T-helper 17 cell (primary cell): ENCODE results near the gene CEP170B. TPM values are rescaled to one million over a fixed set of nuclear protein-coding genes. Genes with fewer than 3 reads are reported as not detected.
"Not testable (repeated sequence)": the region's sequence is repeated elsewhere in the genome, so short reads cannot be mapped to it uniquely, and the experiment has no call there.

Experiments used
- ATAC-seq: fragments of 150-1000 bp; cut with Tn5 transposase; 2 replicates; pipeline ENCODE4 v1.10.0; 2021; ENCODE audit warnings: mild to moderate bottlenecking, moderate library complexity
- DNase-seq, 3 donors: peaks; one replicate each; pipeline versions ENCODE4 v3.0.0 to v3.0.0-alpha.2; 2020 to 2021
- H3K9me3 ChIP-seq: one replicate; pipeline ENCODE4 v1.7.0; 2013; ENCODE audit warnings: low read length, mild to moderate bottlenecking; ENCODE audit not compliant: control insufficient read depth, poor library complexity, severe bottlenecking
- H3K27ac Mint-ChIP-seq: one replicate; pipeline ENCODE4 v1.8.0; 2022; ENCODE audit warnings: mild to moderate bottlenecking, moderate library complexity, mixed read lengths
- H3K27me3 Mint-ChIP-seq: one replicate; pipeline ENCODE4 v1.8.0; 2022; ENCODE audit warnings: mixed read lengths
- H3K36me3 Mint-ChIP-seq: one replicate; pipeline ENCODE4 v1.8.0; 2022; ENCODE audit warnings: low read depth, mixed read lengths
- H3K4me1 Mint-ChIP-seq: one replicate; pipeline ENCODE4 v1.8.0; 2022; ENCODE audit warnings: mild to moderate bottlenecking, mixed read lengths
- H3K4me3 Mint-ChIP-seq: one replicate; pipeline ENCODE4 v1.8.0; 2022; ENCODE audit warnings: mild to moderate bottlenecking, moderate library complexity, mixed read lengths
- total RNA-seq, 4 donors: library from RNA in 2 of 4; stranded (reverse) in 2 of 4; gene quantifications; one replicate each; pipeline ENCODE4 v1.2.3 and lab custom pipeline; 2022 to 2026

CEP170B gene
- total RNA-seq, 2 donors from 2014 or later, result 7.0 to 7.7 TPM

DNA sequence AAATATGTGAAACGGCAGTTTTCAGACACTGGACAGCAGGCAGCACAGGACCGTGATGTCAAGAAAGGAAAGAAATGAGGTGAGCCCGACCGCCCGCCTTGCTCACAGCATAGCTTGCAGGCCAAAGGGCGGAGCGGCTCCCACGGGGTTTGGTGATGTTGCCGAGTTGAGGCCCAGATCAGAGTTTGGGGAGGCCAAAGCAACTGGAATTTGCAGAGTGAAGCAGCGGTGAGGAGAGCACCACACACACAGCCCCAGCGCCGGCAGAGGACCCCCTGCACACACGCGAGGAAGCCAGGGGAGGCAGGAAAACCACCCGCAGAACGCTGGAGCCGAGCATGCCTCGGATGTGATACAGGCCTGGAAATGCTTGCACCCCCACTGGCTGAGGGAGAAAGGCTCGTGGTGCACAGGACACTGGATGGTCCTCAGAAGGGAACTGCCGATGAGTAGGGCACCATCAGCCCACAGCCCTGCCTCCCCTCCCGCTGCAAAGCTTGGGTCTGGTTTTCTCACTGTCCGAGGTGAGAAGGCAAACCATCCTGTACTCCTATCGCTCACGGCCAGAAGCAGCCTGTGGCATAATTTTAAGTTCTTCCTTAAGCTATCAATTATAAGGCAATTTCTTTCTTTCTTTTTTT is 33.9 kb downstream of the CEP170B start:
- ATAC-seq (no peak), DNase-seq (no peak)
- peaks cover 10% of the 10 kb centered on the region for H3K4me1 Mint-ChIP-seq
- no peaks in the 10 kb centered on the region for H3K9me3 ChIP-seq
- H3K4me3 Mint-ChIP-seq, result no peak overlapping the region
- H3K27ac Mint-ChIP-seq, result no peak overlapping the region
- H3K36me3 Mint-ChIP-seq, result peaks cover 4% of the 10 kb centered on the region
- H3K27me3 Mint-ChIP-seq, result peaks cover 15% of the 10 kb centered on the region

- Mint-ChIP-seq H3K27ac (no peak overlapping the region), H3K36me3 (peaks cover 6% of the 10 kb centered on the region), H3K4me1 (peaks cover 10% of the 10 kb centered on the region), H3K27me3 (peaks cover 23% of the 10 kb centered on the region), H3K4me3 (no peak overlapping the region)
- ATAC-seq (no peak), DNase-seq (no peak)
- no peaks in the 10 kb centered on the region for H3K9me3 ChIP-seq
Observed at GRCh38 chr14:104899781-104900180, 34.7 kb downstream of the CEP170B start.

DNA sequence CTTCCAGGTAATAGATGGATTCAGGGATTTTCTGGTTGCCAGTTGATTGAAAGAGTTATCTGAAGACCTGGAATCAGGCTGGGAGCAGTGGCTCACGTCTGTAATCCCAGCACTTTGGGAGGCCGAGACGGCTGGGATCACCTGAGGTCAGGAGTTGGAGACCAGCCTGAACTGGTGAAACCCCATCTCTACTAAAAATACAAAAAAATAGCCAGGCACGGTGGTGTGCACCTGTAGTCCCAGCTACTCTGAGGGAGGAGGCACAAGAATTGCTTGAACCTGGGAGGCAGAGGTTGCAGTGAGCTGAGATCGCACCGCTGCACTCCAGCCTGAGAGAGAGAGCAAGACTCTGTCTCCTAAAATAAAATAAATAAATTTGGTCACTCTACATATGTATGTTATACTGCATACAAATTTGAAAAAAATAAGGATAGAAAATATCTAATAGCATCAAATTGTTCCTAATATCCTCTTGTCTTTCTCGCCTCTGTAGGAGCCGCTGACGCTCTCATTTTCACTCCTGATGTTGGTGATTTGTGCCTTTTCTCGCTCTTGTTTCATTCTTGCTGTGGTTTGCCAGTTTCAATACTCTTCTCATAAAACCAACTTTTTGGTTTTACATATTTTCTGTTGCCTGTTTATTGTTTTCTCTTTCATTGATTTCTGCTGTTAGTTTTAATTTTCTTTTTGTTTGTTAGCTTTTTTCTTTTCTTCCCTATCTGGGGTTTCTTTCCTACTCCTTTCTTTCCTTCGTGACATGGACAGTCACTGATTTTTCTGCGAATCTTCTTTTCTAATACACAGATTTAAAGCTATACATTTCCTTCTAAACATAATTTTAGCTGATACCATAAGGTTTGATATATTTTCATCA is 35.8 kb downstream of the CEP170B start:
- no peak for DNase-seq
- peaks cover 25% of the 10 kb centered on the region for H3K27me3 Mint-ChIP-seq
- H3K27ac Mint-ChIP-seq, result no peak overlapping the region
- ATAC-seq, result no peak
- no peaks in the 10 kb centered on the region for H3K9me3 ChIP-seq
- H3K36me3 Mint-ChIP-seq, result peaks cover 6% of the 10 kb centered on the region
- no peak overlapping the region for H3K4me3 Mint-ChIP-seq
- H3K4me1 Mint-ChIP-seq, result peaks cover 10% of the 10 kb centered on the region

- H3K4me3 Mint-ChIP-seq, result no peak overlapping the region
- H3K4me1 Mint-ChIP-seq, result peaks cover 10% of the 10 kb centered on the region
- H3K9me3 ChIP-seq, result no peaks in the 10 kb centered on the region
- H3K27ac Mint-ChIP-seq, result peak overlapping the region; percentile 67
- H3K27me3 Mint-ChIP-seq, result peaks cover 44% of the 10 kb centered on the region
- ATAC-seq, result no peak
- H3K36me3 Mint-ChIP-seq, result peaks cover 8% of the 10 kb centered on the region
- DNase-seq, result no peak
Observed at GRCh38 chr14:104903990-104904389, 38.9 kb downstream of the CEP170B start.

DNA sequence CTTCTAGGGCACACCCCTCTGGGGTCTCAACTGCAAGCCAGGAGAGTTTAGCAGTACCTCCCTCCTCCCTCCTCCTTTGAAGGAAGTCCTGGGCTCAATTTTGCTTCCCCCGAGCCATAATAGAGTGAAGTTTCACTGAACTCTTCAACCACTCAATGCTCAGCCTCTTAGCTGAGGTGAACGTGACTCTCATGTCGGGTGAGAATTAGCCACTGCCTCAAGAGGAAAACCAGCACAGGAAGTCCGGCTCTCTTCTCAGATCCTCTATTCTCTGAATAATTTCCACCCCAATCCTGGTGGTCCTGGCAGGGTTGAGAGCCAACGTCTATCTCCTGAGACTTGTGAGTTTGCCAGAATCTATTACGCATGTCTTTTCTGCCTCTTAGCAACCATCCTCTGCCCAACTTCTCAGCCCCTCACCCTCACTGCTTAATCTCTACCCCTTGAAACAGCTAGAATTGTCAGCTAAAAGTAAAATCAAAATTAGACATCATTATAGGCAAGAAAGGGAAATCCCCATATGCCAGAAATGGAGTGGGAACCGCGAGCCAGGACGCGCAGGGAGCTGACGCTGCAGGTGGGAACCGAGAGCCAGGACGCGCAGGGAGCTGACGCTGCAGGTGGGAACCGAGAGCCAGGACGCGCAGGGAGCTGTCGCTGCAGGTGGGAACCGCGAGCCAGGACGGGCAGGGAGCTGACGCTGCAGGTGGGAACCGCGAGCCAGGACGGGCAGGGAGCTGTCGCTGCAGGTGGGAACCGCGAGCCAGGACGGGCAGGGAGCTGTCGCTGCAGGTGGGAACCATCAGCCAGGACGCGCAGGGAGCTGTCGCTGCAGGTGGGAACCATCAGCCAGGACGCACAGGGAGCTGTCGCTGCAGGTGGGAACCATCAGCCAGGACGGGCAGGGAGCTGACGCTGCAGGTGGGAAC is 39.8 kb downstream of the CEP170B start:
- not testable (repeated sequence) for H3K4me1 Mint-ChIP-seq, H3K36me3 Mint-ChIP-seq, H3K4me3 Mint-ChIP-seq, H3K27ac Mint-ChIP-seq, ATAC-seq, H3K9me3 ChIP-seq, DNase-seq
- H3K27me3 Mint-ChIP-seq, result peaks cover 50% of the 10 kb centered on the region

DNA sequence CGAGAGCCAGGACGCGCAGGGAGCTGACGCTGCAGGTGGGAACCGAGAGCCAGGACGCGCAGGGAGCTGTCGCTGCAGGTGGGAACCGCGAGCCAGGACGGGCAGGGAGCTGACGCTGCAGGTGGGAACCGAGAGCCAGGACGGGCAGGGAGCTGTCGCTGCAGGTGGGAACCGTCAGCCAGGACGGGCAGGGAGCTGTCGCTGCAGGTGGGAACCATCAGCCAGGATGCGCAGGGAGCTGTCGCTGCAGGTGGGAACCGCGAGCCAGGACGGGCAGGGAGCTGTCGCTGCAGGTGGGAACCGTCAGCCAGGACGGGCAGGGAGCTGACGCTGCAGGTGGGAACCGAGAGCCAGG is 40.5 kb downstream of the CEP170B start:
- H3K4me1 Mint-ChIP-seq, H3K36me3 Mint-ChIP-seq, H3K9me3 ChIP-seq, ATAC-seq, DNase-seq, H3K27ac Mint-ChIP-seq, H3K4me3 Mint-ChIP-seq: not testable (repeated sequence)
- peaks cover 56% of the 10 kb centered on the region for H3K27me3 Mint-ChIP-seq

GRCh38 chr14:104908303-104908702 is 43.2 kb downstream of the CEP170B start:
- Mint-ChIP-seq H3K27me3 (peaks cover 55% of the 10 kb centered on the region), H3K4me3 (no peak overlapping the region), H3K27ac (no peak overlapping the region), H3K36me3 (peaks cover 7% of the 10 kb centered on the region), H3K4me1 (peaks cover under 1% of the 10 kb centered on the region)
- H3K9me3 ChIP-seq, result peaks cover 5% of the 10 kb centered on the region
- no peak for DNase-seq
- no peak for ATAC-seq

DNA sequence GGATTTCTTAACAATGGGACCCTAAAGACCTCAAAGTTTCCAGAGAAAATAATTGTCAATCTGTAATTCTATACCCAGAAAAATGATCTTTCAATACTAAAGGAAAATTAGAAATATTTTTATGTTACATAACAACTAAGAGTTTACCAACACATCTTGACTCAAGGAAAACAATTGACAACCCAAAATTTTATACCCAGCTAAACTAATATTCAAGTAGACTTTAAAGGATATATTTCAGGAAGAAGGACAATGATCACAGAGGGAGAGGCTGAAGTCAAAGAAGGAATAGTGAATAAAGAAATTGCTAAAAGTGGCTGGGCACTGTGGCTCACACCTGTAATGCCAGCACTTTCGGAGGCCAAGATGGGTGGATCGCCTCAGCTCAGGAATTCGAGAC is 47.0 kb downstream of the CEP170B start:
- Mint-ChIP-seq H3K36me3 (peaks cover 2% of the 10 kb centered on the region), H3K4me3 (no peak overlapping the region)
- no peak for ATAC-seq

DNA sequence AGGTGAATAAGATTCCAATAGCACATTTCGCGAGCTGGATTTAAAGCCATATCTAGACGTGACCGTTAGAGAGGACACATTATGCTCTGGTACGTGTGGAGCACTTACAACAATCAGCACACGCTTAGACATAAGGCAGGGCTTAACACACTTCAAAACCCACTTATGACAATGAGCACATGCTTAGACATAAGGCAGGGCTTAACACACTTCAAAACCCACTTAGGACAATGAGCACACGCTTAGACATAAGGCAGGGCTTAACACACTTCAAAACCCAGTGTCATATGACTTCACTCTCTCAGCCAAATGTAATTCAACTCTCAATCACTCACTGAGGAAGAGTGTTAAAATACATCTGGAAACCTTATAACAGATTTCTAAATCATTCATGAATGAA is 48.4 kb downstream of the CEP170B start:
- peaks cover 5% of the 10 kb centered on the region for H3K9me3 ChIP-seq
- Mint-ChIP-seq H3K36me3 (no peaks in the 10 kb centered on the region), H3K27ac (no peak overlapping the region), H3K4me3 (no peak overlapping the region), H3K4me1 (no peaks in the 10 kb centered on the region), H3K27me3 (peaks cover 28% of the 10 kb centered on the region)
- ATAC-seq (no peak), DNase-seq (no peak)

More for the DNA sequence above, 47.0 kb downstream of the CEP170B start:
- Mint-ChIP-seq H3K4me1 (no peaks in the 10 kb centered on the region), H3K27ac (no peak overlapping the region), H3K27me3 (peaks cover 40% of the 10 kb centered on the region)
- peaks cover 5% of the 10 kb centered on the region for H3K9me3 ChIP-seq
- no peak for DNase-seq

DNA sequence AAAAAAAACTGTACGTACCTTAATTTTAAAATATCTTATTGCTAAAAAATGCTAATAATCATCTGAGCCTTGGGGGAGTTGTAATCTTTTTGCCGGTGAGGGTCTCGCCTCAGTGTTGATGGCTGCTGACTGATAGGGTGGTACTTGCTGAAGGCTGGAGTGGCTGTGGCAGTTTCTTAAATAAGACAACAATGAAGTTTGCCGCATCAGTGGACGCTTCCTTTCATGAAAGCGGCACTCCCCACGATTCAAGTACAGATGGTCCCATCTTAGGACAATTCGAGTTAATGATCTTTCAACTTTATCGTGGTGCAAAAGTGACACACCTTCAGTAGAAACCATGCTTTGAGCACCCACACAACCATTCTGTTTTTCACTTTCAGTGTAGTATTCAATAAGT is 52.0 kb downstream of the CEP170B start:
- ATAC-seq (no peak), DNase-seq (no peak)
- Mint-ChIP-seq H3K27me3 (peaks cover 16% of the 10 kb centered on the region), H3K36me3 (no peaks in the 10 kb centered on the region), H3K4me3 (no peak overlapping the region), H3K4me1 (peaks cover 3% of the 10 kb centered on the region), H3K27ac (no peak overlapping the region)
- H3K9me3 ChIP-seq, result peaks cover 2% of the 10 kb centered on the region

DNA sequence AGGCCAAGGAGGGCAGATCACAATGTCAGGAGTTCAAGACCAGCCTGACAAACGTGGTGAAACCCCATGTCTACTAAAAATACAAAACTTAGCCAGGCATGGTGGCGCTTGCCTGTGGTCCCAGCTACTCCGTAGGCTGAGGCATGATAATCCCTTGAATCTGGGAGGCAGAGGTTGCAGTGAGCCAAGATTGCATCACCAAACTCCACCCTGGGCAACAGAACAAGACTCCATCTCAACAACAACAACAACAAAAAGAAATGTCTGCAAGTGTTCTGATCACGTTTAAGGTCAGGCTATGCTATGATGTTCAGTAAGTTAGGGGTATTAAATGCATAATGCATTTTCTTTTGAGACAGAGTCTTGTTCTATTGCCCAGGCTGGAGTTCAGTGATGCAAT is 52.9 kb downstream of the CEP170B start:
- H3K9me3 ChIP-seq, result no peaks in the 10 kb centered on the region
- no peak for ATAC-seq
- Mint-ChIP-seq H3K27me3 (peaks cover 16% of the 10 kb centered on the region), H3K27ac (no peak overlapping the region), H3K36me3 (no peaks in the 10 kb centered on the region), H3K4me3 (no peak overlapping the region), H3K4me1 (peaks cover 3% of the 10 kb centered on the region)
- DNase-seq, result no peak

DNA sequence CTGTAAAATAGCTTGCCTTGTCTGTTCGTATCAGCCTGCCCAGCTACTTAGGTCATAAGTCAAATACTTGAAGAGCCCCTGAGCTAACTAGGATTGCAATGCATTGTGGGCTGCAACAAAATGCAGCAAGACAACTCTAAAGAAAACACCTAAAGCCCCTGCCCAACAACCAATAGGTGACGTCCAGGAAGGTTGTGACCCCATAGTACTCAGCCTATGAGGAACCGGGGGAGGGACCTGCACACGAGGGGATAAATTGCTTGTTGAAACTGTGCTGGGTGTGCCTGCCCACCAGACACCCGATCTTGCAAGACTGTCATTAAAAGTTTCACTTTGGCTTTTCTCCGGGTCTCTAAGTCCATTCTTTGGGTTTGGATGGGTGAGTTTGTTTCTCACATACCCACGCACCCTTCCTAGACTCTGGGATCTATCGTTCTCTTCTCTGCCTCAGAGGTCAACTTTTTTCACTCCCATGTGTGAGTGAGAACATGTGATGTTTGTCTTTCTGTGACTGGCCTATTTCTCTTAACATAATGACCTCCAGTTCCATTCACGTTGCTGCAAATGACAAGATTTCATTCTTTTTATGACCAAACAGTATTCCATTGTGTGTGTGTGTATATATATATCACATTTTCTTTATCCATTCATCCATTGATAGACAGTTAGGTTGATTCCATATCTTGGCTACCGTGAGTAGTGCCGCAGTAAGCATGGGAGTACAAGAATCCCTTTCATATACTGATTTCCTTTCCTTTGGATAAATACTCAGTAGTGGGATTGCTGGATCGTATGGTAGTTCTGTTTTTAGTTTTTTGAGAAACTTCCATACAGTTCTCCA is 54.3 kb downstream of the CEP170B start:
- H3K27ac Mint-ChIP-seq, H3K4me3 Mint-ChIP-seq, H3K36me3 Mint-ChIP-seq, DNase-seq, H3K9me3 ChIP-seq, ATAC-seq, H3K4me1 Mint-ChIP-seq: not testable (repeated sequence)
- H3K27me3 Mint-ChIP-seq, result peaks cover 16% of the 10 kb centered on the region
